H7 (cell line): ENCODE measurements around the gene MOCS1. TPM values are rescaled to one million over a fixed set of nuclear protein-coding genes. Genes with fewer than 3 reads are reported as not detected.

ENCODE experiments used
- DNase-seq: peaks from one replicate; pipeline ENCODE4 v3.0.0; 2012
- H3K27me3 ChIP-seq: 2 replicates; pipeline ENCODE4 v1.6.0; 2011; ENCODE audit warnings: mild to moderate bottlenecking, low read length; ENCODE audit not compliant: control insufficient read depth, insufficient read depth
- H3K36me3 ChIP-seq: replicated peaks from 2 replicates; pipeline ENCODE4 v1.5.1; 2011; ENCODE audit warnings: low read length; ENCODE audit not compliant: control insufficient read depth, insufficient read depth
- H3K4me3 ChIP-seq: 2 replicates; pipeline ENCODE4 v1.5.1; 2011; ENCODE audit warnings: low read depth, mild to moderate bottlenecking, control low read depth, low read length, moderate library complexity; ENCODE audit not compliant: insufficient read depth
- total RNA-seq: library from RNA; depleted of rRNA; stranded (reverse); fragments of >200 nt; shearing (Covaris generic); gene quantifications from 2 replicates; pipeline ENCODE4 v1.2.3, GENCODE V29; 2014

MOCS1 gene
- total RNA-seq, 1 experiment from 2014 or later: 19.7 TPM

DNA sequence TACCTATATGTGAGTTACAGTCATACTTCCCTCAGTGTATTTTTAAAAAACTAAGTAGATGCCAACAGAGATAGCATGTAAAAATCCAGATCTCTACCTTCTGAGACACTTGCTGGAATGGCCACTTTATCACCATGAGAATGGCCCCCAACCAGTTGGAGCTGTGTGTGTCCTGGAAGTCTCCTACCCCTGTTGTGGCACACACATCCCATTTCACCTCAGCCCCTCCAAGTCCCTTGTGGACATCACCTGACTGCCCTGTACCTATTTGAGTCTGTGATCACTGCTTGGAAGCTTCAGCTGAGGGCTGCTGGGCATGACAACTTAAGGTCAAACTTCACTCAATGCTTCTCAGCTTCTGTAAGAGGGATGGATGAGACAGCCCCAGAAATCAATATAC lies 24.1 kb downstream of the MOCS1 start:
- DNase-seq: no peak
- Histone ChIP-seq H3K4me3 (no peak overlapping the region), H3K36me3 (no peaks in the 10 kb centered on the region; the same call in none of the 2 replicates), H3K27me3 (no peaks in the 10 kb centered on the region)

DNA sequence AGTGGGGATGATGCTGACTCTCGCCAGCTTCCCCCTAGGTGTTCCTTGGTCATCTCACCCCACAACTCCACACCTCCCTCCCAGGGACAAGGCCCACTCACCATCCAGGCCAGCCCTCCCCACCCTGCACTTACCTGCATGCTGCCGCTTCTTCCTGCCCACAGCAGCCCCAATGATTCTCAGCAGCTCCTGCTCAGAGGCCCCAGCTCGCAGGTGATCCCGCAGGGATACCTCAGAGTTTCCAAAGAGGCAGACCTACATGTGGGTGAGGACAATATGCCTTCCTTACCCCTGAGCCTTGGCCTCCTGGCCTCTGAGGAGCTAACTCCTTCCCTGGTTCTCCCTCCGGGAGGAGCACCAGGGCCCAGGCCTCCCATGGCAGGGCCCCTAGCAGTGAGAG lies 24.6 kb downstream of the MOCS1 start:
- DNase-seq: no peak
- Histone ChIP-seq H3K27me3 (no peaks in the 10 kb centered on the region), H3K4me3 (no peak overlapping the region), H3K36me3 (no peaks in the 10 kb centered on the region; the same call in none of the 2 replicates)

DNA sequence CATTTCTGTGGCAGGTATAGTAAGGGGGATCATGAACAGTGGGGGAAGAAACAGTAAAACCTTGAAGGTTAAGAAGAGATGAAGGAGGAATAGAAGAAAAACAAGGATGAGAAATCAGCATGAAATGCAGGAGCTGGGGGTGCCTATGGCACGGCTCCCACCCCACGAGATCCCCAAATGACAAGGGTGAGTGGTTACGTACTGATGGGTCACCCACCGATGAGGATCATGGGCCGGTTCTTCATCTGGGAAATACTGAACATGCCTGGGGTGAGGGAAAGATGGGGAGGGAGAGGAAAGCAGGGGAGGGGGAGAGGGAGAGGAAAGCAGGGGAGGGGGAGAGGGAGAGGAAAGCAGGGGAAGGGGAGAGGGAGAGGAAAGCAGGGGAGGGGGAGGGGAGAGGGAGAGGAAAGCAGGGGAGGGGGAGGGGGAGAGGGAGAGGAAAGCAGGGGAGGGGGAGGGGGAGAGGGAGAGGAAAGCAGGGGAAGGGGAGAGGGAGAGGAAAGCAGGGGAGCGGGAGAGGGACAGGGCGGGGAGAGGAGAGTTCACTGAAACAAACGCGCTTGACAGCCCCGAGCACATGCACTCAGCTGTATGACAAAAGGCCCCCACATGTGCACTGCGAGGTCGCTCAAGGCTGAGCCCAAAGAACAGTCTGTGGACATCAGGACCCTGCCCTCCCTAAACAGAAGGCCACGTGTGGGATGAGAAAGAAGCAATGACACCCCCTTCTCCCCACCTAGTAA lies 25.3 kb downstream of the MOCS1 start:
- no peaks in the 10 kb centered on the region for H3K27me3 ChIP-seq
- DNase-seq: no peak
- no peaks in the 10 kb centered on the region; the same call in none of the 2 replicates for H3K36me3 ChIP-seq
- H3K4me3 ChIP-seq: no peak overlapping the region

DNA sequence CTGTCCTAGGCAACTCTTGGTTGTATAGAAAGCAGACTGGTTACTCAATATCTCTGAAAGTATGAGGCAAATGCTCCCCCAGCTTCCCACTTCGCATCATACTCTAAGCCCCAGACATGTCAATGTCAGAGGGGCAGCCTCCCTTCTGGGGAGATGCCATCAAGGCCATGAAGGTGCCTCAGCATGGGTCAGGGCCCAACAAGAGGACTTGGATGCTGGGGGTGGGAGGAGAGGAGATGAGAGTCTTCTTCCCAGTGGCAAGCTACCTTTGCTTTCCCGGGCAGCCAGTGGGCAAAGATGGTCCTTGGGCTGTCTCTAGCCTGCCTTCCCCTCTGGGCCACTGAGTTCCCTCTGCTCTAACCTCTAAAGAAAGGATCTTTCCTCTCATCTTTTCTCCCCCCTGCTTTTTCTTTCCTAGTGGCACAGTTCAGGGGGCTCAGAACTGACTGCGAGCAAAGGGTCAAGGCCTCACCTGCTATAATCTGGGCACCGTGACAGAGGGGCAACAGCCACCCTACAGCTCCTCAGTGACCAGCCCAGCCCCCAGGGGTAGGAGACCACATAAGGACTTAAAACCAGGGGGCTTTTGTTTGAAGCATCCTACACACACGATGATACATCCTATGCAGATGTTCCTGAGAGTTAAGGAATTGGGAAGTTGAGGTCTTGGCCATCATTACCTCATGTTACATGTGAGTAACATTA lies 26.2 kb downstream of the MOCS1 start:
- no peaks in the 10 kb centered on the region for H3K27me3 ChIP-seq
- no peaks in the 10 kb centered on the region; the same call in none of the 2 replicates for H3K36me3 ChIP-seq
- no peak overlapping the region for H3K4me3 ChIP-seq
- no peak for DNase-seq

DNA sequence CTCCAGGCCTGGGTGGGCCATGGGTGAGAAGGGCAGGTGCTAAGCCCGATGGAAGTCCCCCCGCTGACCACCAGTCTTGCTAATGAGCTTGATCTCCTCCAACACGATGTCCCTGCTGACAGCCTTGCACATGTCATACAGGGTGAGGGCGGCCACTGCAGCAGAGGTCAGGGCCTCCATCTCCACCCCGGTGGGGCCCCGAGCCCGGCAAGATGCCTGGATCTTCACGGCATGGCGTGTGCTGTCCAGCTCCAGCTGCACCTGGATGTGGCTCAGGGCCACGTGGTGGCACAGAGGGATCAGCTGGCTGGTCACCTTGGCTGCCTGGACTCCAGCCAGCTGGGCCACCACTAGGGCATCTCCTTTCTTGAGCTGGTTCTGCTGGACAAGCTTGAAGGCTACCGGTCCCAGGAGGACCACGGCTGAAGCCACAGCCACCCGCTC lies 27.9 kb downstream of the MOCS1 start:
- Histone ChIP-seq H3K27me3 (no peaks in the 10 kb centered on the region), H3K36me3 (no peaks in the 10 kb centered on the region; the same call in none of the 2 replicates), H3K4me3 (no peak overlapping the region)
- no peak for DNase-seq

DNA sequence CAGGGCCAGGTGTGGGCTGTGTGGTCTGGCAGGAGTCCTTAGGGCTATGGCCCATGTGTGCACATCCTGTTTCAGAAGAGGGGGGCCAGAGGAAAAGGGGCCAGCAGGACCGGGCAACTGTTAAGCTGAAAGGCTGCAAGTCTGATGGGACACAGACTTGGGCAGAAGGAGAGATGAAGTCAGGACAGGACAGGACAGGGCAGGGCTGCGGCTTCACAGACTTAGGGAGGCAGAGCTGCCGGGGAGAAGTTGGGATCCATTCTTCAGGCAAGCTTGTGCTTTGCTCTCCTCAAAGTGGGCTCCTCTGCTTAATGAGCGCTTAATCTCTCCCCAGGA lies 28.7 kb downstream of the MOCS1 start:
- DNase-seq: no peak
- H3K27me3 ChIP-seq: no peaks in the 10 kb centered on the region
- no peaks in the 10 kb centered on the region; the same call in none of the 2 replicates for H3K36me3 ChIP-seq
- H3K4me3 ChIP-seq: no peak overlapping the region

DNA sequence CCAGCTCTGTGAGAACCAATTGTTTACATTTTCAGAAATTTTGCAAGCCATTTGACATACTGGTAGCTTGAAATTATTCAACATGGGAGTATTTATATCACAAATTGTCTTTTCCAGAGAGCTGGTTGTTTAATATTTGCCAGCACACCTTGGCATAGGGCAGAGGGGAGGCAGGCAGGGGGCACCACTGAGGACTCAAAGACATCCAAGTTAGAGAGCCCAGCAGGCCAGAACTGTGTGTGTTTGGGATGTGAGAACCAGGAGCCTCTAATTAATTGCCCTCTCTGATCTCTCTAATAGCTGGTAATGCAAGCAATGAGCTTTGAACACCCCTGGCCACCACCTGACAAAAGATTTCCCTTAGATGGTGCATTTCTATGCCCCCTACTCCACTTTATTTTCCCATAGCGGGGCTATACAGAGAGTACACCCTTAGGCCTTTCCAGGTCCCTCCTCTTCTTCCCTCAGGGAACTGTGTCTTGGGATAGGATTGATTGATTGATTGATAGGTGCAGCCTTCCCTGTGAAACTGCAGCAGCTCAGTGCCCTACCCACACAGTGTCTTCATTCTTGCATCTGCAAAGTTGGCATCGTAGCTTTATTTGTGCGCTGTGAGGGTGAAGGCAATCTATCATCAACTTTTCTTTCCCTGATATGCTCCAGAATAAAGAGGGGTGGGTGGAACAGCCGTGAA lies 29.2 kb downstream of the MOCS1 start:
- Histone ChIP-seq H3K27me3 (no peaks in the 10 kb centered on the region), H3K36me3 (no peaks in the 10 kb centered on the region; the same call in none of the 2 replicates), H3K4me3 (no peak overlapping the region)
- DNase-seq: no peak

DNA sequence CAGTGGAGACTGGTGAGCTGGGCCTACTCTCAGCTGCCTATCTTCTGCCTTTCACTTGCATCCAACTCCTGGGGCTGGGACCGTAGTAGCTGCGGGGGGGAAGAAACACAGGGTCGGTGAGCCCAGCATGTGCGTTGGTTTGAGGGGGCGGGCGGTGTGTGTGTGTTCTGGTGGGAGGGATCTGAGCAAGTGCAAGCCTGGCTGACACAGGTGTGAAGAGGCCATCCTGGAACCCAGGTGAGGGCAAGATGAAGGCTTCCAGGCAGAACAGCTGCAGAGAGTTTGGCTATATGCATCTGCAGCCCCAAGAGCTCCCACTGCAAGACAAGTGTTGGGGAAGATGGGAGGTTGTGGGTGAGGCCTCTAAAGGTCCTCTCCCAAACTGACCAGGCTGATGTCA lies 30.6 kb downstream of the MOCS1 start:
- no peak for DNase-seq
- Histone ChIP-seq H3K4me3 (no peak overlapping the region), H3K27me3 (no peaks in the 10 kb centered on the region), H3K36me3 (no peaks in the 10 kb centered on the region; the same call in none of the 2 replicates)

DNA sequence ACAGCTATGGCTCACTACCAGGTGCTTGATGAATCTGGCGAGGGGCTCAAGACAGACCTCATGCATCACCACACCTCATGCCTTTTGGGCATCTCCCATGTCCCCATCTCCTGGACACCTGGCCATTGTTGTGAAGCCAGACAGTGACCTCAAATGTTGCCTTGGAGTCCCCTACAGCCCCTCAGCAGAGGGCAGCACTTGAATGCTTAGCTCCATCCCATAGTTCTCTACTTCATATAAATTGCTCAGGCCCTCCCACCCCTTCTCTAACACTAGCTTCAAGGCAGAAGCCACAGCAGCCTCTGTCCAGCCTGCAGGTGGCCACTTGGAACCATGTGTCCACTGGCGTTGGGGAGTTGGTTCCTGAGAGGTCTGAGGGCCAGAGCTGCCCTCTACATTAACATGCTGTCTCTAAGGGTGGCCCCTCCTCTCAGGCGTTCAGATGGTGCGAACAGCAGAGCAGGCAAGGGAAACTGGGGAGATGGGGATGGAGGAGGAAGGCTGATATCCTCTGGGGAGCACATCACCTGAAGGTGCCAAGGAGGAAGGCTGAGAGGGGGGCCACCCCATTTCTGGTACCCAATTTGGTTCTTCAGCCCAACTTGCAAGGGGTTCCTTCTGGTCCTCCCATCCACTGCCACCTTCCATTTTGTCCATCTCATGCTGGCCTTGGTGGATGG lies 31.3 kb downstream of the MOCS1 start:
- no peak for DNase-seq
- H3K4me3 ChIP-seq: no peak overlapping the region
- H3K36me3 ChIP-seq: no peaks in the 10 kb centered on the region; the same call in 1 of the 2 replicates
- H3K27me3 ChIP-seq: no peaks in the 10 kb centered on the region

DNA sequence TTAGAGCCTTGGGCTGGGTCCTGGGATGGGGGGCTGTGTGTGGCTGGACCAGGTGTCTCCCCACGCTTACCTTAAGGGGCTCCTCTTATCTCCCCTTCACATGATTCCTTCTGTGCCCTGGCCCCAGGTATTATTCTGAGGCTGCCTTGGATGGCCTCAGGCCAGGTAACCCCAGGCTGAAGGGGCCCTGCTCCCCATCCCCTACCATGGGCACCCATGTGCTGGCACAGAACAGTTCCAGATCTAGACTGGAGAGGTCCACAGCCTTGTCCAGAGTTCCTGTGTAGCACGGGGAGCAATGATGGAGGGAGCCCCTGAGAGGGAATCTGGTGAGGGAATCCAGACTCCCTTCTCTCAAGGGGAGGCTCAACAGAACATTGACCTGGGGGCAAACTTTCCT lies 32.1 kb downstream of the MOCS1 start:
- Histone ChIP-seq H3K27me3 (no peaks in the 10 kb centered on the region), H3K36me3 (no peaks in the 10 kb centered on the region; the same call in 1 of the 2 replicates), H3K4me3 (no peak overlapping the region)
- DNase-seq: no peak

DNA sequence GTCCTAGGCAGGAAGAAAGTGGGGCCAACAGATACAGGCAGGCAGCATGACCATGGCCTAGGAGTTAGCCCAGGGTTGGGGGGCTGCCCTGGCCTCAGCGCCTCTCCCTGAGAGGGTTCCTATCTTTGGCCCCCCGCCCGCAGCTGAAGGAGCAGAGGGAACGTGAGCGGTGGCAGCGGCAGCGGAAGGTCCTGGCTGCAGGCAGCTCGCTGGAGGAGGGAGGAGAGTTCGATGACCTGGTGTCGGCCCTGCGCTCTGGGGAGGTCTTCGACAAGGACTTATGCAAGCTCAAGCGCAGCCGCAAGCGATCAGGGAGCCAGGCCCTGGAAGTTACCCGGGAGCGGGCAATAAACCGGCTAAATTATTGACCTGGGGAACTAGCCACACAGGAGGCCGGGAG lies 32.6 kb downstream of the MOCS1 start:
- Histone ChIP-seq H3K27me3 (no peaks in the 10 kb centered on the region), H3K4me3 (no peak overlapping the region), H3K36me3 (no peaks in the 10 kb centered on the region; the same call in 1 of the 2 replicates)
- DNase-seq: no peak

DNA sequence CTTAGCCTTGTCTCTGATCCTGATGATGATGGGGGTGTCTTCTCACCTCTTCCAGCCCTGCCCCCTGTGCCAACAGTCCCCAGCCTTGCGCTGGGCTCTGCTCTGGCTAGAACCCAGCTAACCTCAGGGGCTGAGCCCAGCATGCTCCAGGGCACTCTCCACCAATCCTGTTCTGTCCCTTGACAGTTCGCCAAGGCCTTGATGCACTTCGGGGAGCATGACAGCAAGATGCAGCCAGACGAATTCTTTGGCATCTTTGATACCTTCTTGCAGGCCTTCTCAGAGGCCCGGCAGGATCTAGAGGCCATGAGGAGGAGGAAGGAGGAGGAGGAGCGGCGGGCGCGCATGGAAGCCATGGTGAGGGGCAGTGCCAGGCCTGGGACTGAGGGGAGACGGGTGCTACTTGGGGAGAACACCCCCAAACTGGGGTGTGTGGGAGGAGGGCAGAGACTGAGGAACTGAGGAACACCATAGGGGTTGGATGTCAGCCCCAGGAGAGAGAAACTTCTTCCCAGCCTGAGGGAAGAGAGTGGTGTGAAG lies 33.1 kb downstream of the MOCS1 start:
- Histone ChIP-seq H3K4me3 (no peak overlapping the region), H3K27me3 (no peaks in the 10 kb centered on the region), H3K36me3 (no peaks in the 10 kb centered on the region; the same call in 1 of the 2 replicates)
- no peak for DNase-seq

DNA sequence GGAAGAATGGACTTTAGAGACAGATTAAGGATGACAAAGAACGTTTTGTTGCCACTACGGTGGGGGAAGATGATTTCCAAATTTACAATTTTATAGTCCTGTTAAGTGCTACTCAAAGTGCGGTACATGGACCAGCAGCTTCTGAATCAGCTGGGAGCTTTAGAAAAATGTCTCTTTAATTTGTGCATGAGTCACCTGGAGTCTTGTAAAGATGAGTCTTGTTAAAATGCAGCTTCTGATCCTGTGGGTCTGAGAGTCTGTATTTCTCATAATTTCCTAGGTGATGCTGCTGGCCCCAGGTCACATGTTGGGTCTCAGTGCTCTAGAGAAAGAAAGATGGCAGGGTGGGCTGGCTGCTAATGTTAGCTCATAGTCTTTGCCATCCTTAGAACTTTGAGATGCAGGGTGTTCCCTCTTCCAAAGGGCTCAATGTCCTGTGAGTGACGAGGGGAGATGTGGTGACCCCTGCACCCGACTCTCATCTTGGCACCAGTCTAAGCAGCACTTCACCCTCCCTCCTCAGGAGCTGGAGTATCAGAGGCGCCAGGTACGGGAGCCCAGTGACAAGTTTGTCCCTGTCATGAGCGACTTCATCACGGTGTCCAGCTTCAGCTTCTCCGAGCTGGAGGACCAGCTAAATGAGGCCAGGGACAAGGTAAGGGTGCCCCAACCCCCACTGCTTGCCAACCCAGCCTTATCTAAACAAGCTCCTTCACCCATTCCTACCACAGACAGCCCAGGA lies 34.5 kb downstream of the MOCS1 start:
- H3K27me3 ChIP-seq: no peaks in the 10 kb centered on the region
- no peak for DNase-seq
- no peak overlapping the region for H3K4me3 ChIP-seq
- no peaks in the 10 kb centered on the region for H3K36me3 ChIP-seq
